ENCODE data around the gene IMMP1L.

DNA sequence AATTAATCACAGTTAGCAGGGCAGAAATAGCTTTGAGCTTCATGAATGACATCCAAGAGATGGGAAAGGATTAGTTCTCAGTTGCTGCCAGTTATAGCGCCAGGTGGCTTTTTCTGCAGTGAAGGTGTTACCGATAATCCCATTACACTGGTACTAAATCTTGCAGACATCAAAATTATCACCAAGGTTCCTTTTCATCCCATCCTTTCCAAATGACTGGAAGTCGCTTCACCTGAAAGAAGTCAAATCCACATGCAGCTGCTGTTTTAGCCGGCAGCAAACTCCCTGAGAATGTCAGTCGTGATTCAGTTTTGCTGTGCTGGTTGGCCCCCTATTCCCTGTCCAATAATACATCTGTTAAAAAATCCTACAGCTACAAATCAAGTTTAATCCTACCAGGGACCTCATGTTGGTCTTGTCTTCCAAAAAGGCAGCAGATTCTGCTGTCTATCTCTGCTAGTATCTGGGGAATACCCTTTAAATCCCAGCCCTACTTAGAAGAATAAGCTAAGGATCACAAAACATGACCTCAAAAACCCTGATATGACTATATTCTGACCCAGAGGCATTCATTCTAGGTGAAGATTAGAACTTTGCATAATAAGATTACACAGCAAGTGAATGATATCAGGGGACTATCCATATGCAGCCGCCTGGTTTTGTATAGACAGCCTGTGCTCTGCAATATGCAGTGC lies 31.7 kb downstream of the IMMP1L start:
- TF ChIP-seq, protein P1, sequence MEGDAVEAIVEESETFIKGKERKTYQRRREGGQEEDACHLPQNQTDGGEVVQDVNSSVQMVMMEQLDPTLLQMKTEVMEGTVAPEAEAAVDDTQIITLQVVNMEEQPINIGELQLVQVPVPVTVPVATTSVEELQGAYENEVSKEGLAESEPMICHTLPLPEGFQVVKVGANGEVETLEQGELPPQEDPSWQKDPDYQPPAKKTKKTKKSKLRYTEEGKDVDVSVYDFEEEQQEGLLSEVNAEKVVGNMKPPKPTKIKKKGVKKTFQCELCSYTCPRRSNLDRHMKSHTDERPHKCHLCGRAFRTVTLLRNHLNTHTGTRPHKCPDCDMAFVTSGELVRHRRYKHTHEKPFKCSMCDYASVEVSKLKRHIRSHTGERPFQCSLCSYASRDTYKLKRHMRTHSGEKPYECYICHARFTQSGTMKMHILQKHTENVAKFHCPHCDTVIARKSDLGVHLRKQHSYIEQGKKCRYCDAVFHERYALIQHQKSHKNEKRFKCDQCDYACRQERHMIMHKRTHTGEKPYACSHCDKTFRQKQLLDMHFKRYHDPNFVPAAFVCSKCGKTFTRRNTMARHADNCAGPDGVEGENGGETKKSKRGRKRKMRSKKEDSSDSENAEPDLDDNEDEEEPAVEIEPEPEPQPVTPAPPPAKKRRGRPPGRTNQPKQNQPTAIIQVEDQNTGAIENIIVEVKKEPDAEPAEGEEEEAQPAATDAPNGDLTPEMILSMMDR (IDR thresholded peaks at IDR 0.05; ENCODE audit: insufficient read depth, low read depth, low read length) = no peak
- TF ChIP-seq EZH2 (IDR thresholded peaks at IDR 0.05; ENCODE audit: insufficient read depth, low read length) = no peak

All from astrocyte (in vitro differentiated cells and primary cell).